NCI-H2081 treated with DMSO at 0.1 percent for 48 hours (cell line): ENCODE measurements around the gene ADAT3.

Experiments
- DNase-seq: peaks from one replicate; lab custom pipeline; 2025; lab: John Stamatoyannopoulos, UW

ADAT3 gene

DNA sequence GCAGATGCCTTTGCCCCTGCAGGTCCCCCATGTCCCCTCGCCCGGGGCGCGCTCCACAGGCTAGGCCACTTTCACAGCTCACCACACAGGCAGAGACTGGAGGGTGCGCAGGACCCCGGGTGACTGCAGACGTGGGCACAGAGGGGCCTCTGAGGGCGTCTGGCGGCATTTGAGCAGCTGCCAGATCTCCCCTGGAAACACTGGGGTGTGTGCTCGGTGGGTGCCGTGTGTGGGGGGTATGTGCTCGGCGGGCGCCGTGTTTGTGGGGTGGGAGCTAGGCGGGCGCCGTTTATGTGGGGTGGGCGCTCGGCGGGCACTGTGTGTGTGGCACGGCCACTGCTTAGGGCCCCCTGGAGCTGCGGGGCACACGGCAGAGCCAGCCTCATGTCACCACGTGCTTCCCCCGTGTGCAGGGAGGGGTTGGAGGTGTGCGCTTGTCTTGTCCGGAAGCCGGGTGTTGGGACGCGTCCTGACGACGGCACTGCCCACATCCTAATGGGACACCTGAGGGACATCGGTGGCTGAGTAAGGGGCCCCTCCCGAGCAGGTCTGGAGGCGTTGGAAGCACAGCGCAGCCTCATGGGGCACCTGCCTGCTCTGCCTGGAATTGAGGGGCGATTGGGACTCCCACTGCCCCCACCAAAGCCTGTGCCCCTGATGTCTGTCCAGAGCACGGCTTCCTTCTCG, 52.5 kb downstream of the ADAT3 start:
- DNase-seq, result no peak

DNA sequence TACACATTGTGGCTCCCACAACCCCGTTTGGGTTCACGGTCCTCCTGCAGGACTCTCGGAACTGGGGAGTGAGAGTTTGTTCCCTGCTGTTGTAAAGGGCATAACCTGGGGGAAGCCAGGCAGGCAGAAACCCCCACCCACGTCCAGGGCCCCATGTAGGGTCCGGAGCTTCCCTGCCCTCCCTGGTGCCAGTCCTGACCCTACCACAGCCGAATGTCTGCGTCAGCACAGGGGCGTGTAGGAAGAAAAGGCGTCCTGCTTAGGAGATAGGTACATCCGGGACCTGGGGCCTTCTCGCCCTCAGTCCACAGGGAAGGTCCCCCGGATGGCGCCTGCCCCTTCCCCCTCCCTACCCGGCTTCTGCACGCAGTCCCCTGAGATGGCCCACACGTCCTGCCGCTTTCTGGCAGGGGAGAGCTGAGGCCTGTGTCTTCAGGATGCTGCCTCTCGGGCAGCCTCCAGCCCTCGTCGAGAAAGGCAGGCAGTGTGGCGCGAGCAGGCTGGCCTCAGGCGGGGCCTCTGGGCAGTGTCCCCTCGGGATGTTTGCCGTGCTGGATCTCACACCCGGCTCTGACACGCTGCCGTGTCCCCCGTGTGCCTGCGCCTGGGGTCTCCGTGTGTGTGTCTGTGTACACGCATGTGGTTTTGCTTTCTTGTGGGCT, 54.9 kb downstream of the ADAT3 start:
- no peak for DNase-seq

DNA sequence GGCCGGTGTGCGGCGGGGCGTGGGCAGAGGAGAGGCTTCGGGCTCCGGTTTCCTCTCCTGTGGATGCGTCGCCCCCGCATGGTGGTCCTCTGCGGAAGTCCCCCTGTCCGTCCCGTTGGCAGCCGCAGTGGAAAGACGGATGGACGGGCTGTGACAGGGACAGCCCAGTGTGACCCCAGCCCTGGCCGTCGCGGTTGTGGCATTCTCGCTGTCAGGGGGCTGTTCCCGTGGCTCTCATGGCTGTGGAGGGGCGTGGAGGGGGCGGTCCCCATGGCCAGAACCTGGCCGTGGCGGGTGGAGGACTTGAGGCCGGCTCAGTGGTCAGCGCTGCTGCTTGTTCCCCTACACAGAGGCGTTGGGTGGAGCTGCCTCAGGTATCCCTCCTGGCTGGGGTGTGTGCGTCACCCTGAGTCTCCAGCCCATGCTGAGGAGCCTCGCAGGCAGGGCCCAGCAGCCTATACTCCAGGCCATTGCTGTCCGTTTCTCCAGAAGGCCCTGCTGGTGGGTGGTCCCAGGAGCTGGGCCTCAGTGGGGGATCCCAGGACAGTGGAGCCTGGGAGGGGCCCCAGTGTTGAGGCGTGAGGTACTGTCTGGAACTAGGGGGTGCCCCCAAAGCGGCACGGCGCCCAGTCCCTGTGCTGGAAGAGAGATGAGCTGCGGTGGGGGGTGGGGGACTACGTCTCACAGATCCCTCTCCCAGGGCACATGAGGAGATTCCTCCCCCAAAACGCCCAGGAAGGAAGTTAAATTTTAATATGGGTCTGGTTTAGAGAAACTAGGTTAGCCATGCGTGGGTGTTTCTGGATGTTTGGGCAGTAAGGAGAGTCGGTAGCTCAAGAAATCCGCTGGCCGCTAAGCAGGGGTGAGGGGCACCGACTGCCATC, 56.0 kb downstream of the ADAT3 start:
- DNase-seq, result no peak

DNA sequence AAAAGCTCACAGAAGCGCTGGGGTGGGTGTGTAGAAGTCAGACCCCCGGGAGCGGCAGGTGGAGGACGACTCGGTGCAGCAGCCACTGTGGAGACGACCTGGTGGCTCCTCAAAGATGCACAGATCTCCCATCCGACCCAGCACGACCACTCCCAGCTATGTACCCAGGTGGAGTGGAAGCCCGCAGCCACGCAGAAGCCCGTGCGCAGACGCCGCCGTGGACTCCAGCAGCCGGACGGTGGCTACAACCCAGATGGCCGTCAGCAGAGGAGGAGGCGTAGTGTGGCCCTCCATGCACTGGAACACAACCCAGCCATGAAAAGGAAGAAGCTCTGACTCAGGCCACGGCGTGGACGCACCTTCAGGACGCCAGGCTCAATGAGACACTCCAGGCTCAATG, 57.5 kb downstream of the ADAT3 start:
- DNase-seq, result no peak
